Pancreas (tissue), 10 donors: ENCODE results near the gene PDZD7. TPM values are rescaled to one million over a fixed set of nuclear protein-coding genes. Genes with fewer than 3 reads are reported as not detected.

Experiments
- ATAC-seq, 4 donors: fragments of 200-7000 bp; cut with Tn5 transposase; one replicate each; pipeline versions ENCODE4 v1.8.0 to v1.9.1; 2020; ENCODE audit warnings: mild to moderate bottlenecking in 4 of 4, moderate library complexity in 4 of 4
- DNase-seq, 6 donors: peaks; one replicate each; pipeline ENCODE4 v3.0.0-alpha.2; 2020
- FAIRE-seq: peaks from 2 replicates; lab custom pipeline; 2012; peaks lifted over from hg19 to GRCh38; lab: Jason Lieb, UNC
- H3K27ac ChIP-seq, 4 donors: fragments of 200-600 bp; sonication (generic); 1 replicate in 3 of 4; 2 replicates in 1 of 4; pipeline versions ENCODE4 v1.5.0 to v1.8.0; 2020
- H3K27me3 ChIP-seq, 4 donors: fragments of 200-600 bp; one replicate each; pipeline ENCODE4 v1.8.0; 2021
- H3K36me3 ChIP-seq, 3 donors: fragments of 200-600 bp; sonication (generic) in 1 of 3; one replicate each; pipeline versions ENCODE4 v1.5.0 to v1.8.0; 2020 to 2021
- H3K4me1 ChIP-seq, 3 donors: fragments of 200-600 bp; one replicate each; pipeline ENCODE4 v1.8.0; 2021
- H3K4me3 ChIP-seq, 4 donors: fragments of 200-600 bp; sonication (generic) in 2 of 4; one replicate each; pipeline versions ENCODE4 v1.5.0 to v1.8.0; 2020 to 2021
- H3K9me3 ChIP-seq, 4 donors: fragments of 200-600 bp; one replicate each; pipeline ENCODE4 v1.8.0; 2021
- WGBS, 2 donors: extraction: QIAGEN DNeasy Blood & Tissue Kit; methylation state at CpG; one replicate each; pipeline ENCODE4 v1.1.7; 2013; 5-methylcytosine and 5-hydroxymethylcytosine counted together
- intact Hi-C, 3 donors: fragments of 100-400 bp; cut with DNase I; formaldehyde crosslinking; loops; one replicate each; pipeline versions ENCODE4 v1.11.1 to v1.14.2; 2022
- polyA plus RNA-seq, 2 donors: library from polyadenylated mRNA; stranded (reverse); fragments of 200-250 nt; gene quantifications; one replicate each; pipeline ENCODE4 v1.2.3, GENCODE V29; 2013
- total RNA-seq, 6 donors: library from RNA; stranded (reverse); fragmentation: NEBNext Ultra II Directional in 4 of 6; extraction: Animal tissue kit (Norgen Biotek cat#: 25700) in 4 of 6; gene quantifications; one replicate each; pipeline versions ENCODE4 v1.2.1 to v1.2.4, GENCODE V29; 2021 to 2023
- TF ChIP-seq, protein P1 (sequence below), 4 donors: fragments of 200-600 bp; sonication (generic) in 3 of 4; IDR thresholded peaks; one replicate each; pipeline versions ENCODE4 v1.5.0 to v1.8.0; 2021; ENCODE audit warnings: antibody characterized with exemption in 4 of 4
- donor health status: healthy with polysubstance abuse.
- donor health status: DM: no; HTN: no; CAD: no; lungs with moderate emphysema.
- donor health status: DM: no; HTN: no; CAD: no.
- donor health status: control.
- donor health status: control.
- donor health status: Bipolar disorder and iron deficiency.
- donor health status: DM: yes; HTN: yes; CAD: no.
- donor health status: DM: no; HTN: no; CAD: no.
- donor health status: DM: no; HTN: no; CAD: no.
- donor health status: DM: yes; HTN: yes; CAD: no.

PDZD7 gene
- total and polyA plus RNA-seq, 8 donors = 0.18 to 0.99 (median 0.38) TPM

DNA sequence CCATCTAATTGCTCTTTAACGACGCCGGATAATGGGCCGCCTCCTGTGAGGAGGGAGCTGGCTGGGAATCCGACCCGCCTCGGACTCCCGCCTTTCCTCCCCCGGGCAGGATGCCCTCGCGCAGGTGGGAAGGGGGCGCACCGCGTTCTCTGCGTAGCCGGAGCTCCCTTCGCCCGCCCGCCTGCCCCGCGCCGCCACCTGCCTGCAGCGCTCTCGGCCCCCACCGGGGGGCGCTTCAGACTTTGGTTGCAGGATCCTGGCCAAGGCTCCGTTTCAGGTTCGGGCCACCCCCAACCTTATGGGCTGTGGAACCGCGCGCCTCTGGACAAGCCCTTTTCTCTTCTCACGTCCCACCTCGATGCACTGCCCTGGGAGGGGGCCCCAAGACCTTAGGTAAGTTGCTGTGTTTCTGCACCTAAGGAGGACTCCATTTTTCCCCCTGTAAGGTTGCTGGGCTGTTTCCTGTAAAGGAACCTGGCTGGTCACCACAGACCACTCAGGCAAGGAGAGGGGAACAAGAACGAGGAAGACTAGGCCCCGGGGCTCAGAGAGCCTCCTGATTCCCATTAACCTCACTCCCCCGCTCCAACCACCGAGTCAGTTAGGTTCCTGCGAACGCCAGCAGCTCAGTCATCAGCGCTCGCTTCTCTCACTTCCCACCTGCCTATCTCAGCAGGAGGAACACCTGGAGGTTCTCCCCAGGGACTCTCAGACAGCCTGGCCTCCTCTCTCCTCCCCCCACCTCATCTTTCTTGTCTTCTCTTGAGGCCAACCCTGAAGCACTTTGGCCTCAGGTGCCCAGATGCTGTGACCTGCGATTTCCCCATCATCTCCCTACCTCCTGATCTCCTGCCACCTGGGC, 19.5 kb upstream of the PDZD7 start:
- H3K4me1 ChIP-seq = no peaks in the 10 kb centered on the region
- H3K27me3 ChIP-seq = peaks cover 0 to 9% (median 3%) of the 10 kb centered on the region in 4 donors
- no peak overlapping the region for H3K27ac ChIP-seq
- no peaks in the 10 kb centered on the region for H3K9me3 ChIP-seq
- peak overlapping the region in 2 of 4 donors; percentile 35 to 44 for H3K4me3 ChIP-seq
- TF ChIP-seq, protein P1, sequence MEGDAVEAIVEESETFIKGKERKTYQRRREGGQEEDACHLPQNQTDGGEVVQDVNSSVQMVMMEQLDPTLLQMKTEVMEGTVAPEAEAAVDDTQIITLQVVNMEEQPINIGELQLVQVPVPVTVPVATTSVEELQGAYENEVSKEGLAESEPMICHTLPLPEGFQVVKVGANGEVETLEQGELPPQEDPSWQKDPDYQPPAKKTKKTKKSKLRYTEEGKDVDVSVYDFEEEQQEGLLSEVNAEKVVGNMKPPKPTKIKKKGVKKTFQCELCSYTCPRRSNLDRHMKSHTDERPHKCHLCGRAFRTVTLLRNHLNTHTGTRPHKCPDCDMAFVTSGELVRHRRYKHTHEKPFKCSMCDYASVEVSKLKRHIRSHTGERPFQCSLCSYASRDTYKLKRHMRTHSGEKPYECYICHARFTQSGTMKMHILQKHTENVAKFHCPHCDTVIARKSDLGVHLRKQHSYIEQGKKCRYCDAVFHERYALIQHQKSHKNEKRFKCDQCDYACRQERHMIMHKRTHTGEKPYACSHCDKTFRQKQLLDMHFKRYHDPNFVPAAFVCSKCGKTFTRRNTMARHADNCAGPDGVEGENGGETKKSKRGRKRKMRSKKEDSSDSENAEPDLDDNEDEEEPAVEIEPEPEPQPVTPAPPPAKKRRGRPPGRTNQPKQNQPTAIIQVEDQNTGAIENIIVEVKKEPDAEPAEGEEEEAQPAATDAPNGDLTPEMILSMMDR (IDR thresholded peaks at IDR 0.05) = peak; percentile 68 to 91 (median 81)
- peak; percentile 61 to 95 (median 81) for DNase-seq
- 5% methylated on average over 40 to 42 of the region's 42 CpGs for WGBS, 2 donors
- no peaks in the 10 kb centered on the region for H3K36me3 ChIP-seq
- peak; percentile 94 to 98 (median 94) for ATAC-seq
- FAIRE-seq = no peak
- intact Hi-C loops = no loop called here

- 14% methylated on average over 60 to 62 of the region's 62 CpGs for WGBS, 2 donors
- DNase-seq (peak in 1 of 6 donors; percentile 78), FAIRE-seq (no peak), ATAC-seq (peak in 3 of 4 donors; percentile 9 to 19 (median 18))
- Histone ChIP-seq H3K4me1 (no peaks in the 10 kb centered on the region), H3K4me3 (no peak overlapping the region), H3K27me3 (peaks cover 0 to 9% (median 3%) of the 10 kb centered on the region in 4 donors), H3K36me3 (no peaks in the 10 kb centered on the region), H3K27ac (no peak overlapping the region), H3K9me3 (no peaks in the 10 kb centered on the region)
- intact Hi-C loops = no loop called here
- TF ChIP-seq, protein P1 (IDR thresholded peaks at IDR 0.05) = no peak
Observed at GRCh38 chr10:101047961-101048892, 17.3 kb upstream of the PDZD7 start.

GRCh38 chr10:101047268-101047667, 16.3 kb upstream of the PDZD7 start:
- ATAC-seq (no peak), FAIRE-seq (no peak), DNase-seq (no peak)
- no peak overlapping the region for H3K27ac ChIP-seq
- no peaks in the 10 kb centered on the region for H3K36me3 ChIP-seq
- TF ChIP-seq, protein P1 (IDR thresholded peaks at IDR 0.05) = no peak
- intact Hi-C loops = no loop called here
- WGBS, 2 donors = 31 to 41% methylated on average over 16 of the region's 16 CpGs
- no peak overlapping the region for H3K4me3 ChIP-seq
- no peaks in the 10 kb centered on the region for H3K9me3 ChIP-seq
- H3K4me1 ChIP-seq = peaks cover 2 to 3% (median 2%) of the 10 kb centered on the region in 3 donors
- peaks cover 0 to 9% (median 3%) of the 10 kb centered on the region in 4 donors for H3K27me3 ChIP-seq

DNA sequence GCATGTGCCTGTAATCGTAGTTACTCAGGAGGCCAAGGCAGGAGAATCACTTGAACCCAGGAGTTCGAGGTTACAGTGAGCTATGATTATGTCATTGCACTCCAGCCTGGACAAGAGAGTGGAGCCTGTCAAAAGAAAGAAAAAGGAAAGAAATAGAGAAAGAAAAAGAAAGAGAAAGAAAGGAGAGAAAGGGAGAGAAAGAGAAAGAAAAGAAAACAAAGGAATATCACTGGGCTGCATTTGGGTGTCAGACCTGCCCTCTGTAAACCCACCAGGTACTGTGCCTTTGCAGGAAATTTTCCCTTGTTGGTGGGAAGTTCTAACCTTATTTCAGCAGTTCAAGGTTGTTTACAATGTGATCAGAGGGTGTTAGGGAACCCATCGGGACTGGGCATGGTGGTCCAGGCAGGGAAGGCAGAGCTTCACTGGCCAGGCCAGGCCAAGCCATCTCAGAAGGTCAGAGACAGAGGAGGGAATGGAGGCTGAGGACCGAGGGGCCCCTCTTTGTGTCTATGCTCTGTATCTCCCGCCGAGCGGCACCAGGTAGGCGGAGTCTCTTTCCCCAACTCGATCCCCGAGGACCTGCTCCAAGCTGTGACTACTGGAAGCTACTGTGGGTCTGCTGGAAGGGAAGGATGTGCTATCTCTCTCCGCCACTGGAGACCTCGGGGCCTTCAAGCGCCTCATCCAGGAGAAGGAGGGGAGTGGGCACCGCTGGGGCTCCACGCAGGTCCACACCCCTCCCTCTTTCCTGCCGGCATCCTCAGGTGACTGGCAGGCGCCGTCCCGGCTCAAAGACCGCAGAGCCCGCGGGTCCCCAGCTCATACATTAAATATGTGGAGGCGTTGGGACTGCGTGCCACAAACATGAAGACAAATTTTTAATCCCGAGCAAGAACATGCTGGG, 15.7 kb upstream of the PDZD7 start:
- DNase-seq (no peak), FAIRE-seq (no peak)
- 38% methylated on average over 25 of the region's 25 CpGs for WGBS, 2 donors

More for the DNA sequence above, 15.7 kb upstream of the PDZD7 start:
- no peak for ATAC-seq
- Histone ChIP-seq H3K4me1 (peaks cover 5 to 8% (median 6%) of the 10 kb centered on the region in 3 donors), H3K27ac (no peak overlapping the region), H3K4me3 (no peak overlapping the region), H3K27me3 (peaks cover 0 to 9% (median 3%) of the 10 kb centered on the region in 4 donors), H3K9me3 (no peaks in the 10 kb centered on the region), H3K36me3 (no peaks in the 10 kb centered on the region)
- intact Hi-C loops = no loop called here
- TF ChIP-seq, protein P1 (IDR thresholded peaks at IDR 0.05) = no peak
